Progenitor cell of endocrine pancreas (in vitro differentiated cells): Measurements from ENCODE around the gene SF3B5. TPM values are rescaled to one million over a fixed set of nuclear protein-coding genes. Genes with fewer than 3 reads are reported as not detected.

ENCODE experiments used
- DNase-seq: peaks from one replicate; pipeline ENCODE4 v3.0.0; 2021; ENCODE audit warnings: low spot score; ENCODE audit not compliant: unreplicated experiment
- H3K27ac Mint-ChIP-seq: 2 replicates; pipeline ENCODE4 v1.8.0; 2021; ENCODE audit warnings: mild to moderate bottlenecking, moderate library complexity, mixed read lengths
- H3K27me3 Mint-ChIP-seq: 2 replicates; pipeline ENCODE4 v1.8.0; 2021; ENCODE audit warnings: mixed read lengths
- H3K36me3 Mint-ChIP-seq: 2 replicates; pipeline ENCODE4 v1.8.0; 2022; ENCODE audit warnings: mixed read lengths; ENCODE audit not compliant: insufficient read depth
- H3K4me1 Mint-ChIP-seq: 2 replicates; pipeline ENCODE4 v1.8.0; 2021; ENCODE audit warnings: low read depth, mixed read lengths
- H3K4me3 Mint-ChIP-seq: 2 replicates; pipeline ENCODE4 v1.8.0; 2021; ENCODE audit warnings: low read depth, mild to moderate bottlenecking, moderate library complexity, mixed read lengths
- H3K9me3 Mint-ChIP-seq: 2 replicates; pipeline ENCODE4 v1.8.0; 2021; ENCODE audit warnings: low read depth, mixed read lengths
- CTCF ChIP-seq: fragments of 200-600 bp; sonication (generic); IDR thresholded peaks from one replicate; pipeline ENCODE4 v1.5.0; 2021; ENCODE audit warnings: antibody characterized with exemption, mild to moderate bottlenecking; ENCODE audit not compliant: unreplicated experiment
- total RNA-seq: library from RNA; stranded (reverse); gene quantifications from 2 replicates; pipeline ENCODE4 v1.2.1, GENCODE V29; 2021

Gene SF3B5
- total RNA-seq, 1 donor from 2014 or later, result 116 TPM

GRCh38 chr6:144066255-144066654 is 29.1 kb downstream of the SF3B5 start:
- no peak for DNase-seq
- H3K27me3 Mint-ChIP-seq, result peaks cover 73% of the 10 kb centered on the region
- no peak overlapping the region for H3K27ac Mint-ChIP-seq
- TF ChIP-seq CTCF, result no peak
- H3K9me3 Mint-ChIP-seq, result no peaks in the 10 kb centered on the region
- no peak overlapping the region for H3K4me3 Mint-ChIP-seq
- H3K36me3 Mint-ChIP-seq, result no peaks in the 10 kb centered on the region
- H3K4me1 Mint-ChIP-seq, result peaks cover 6% of the 10 kb centered on the region

GRCh38 chr6:144065213-144065660 is 30.1 kb downstream of the SF3B5 start:
- no peaks in the 10 kb centered on the region for H3K36me3 Mint-ChIP-seq
- H3K9me3 Mint-ChIP-seq, result no peaks in the 10 kb centered on the region
- H3K27me3 Mint-ChIP-seq, result peaks cover 78% of the 10 kb centered on the region
- no peak overlapping the region for H3K27ac Mint-ChIP-seq
- peak overlapping the region; percentile 75 for H3K4me3 Mint-ChIP-seq
- H3K4me1 Mint-ChIP-seq, result peaks cover 6% of the 10 kb centered on the region
- no peak for TF ChIP-seq CTCF
- no peak for DNase-seq

- Mint-ChIP-seq H3K27ac (peak overlapping the region; percentile 8), H3K27me3 (peaks cover 75% of the 10 kb centered on the region), H3K9me3 (no peaks in the 10 kb centered on the region), H3K36me3 (no peaks in the 10 kb centered on the region), H3K4me1 (peaks cover 6% of the 10 kb centered on the region), H3K4me3 (peak overlapping the region; percentile 75)
- no peak for TF ChIP-seq CTCF
- DNase-seq, result peak; percentile 17
Observed at GRCh38 chr6:144064402-144065212, 30.8 kb downstream of the SF3B5 start.

GRCh38 chr6:144063744-144064401 is 31.5 kb downstream of the SF3B5 start:
- H3K27ac Mint-ChIP-seq, result peak overlapping the region; percentile 49
- H3K4me3 Mint-ChIP-seq, result peak overlapping the region; percentile 78
- peak; percentile 77 for DNase-seq
- H3K27me3 Mint-ChIP-seq, result peaks cover 73% of the 10 kb centered on the region
- peaks cover 6% of the 10 kb centered on the region for H3K4me1 Mint-ChIP-seq
- no peaks in the 10 kb centered on the region for H3K36me3 Mint-ChIP-seq
- TF ChIP-seq CTCF, result peak; percentile 43
- H3K9me3 Mint-ChIP-seq, result no peaks in the 10 kb centered on the region

- Mint-ChIP-seq H3K9me3 (no peaks in the 10 kb centered on the region), H3K36me3 (no peaks in the 10 kb centered on the region), H3K4me1 (peaks cover 6% of the 10 kb centered on the region), H3K27me3 (peaks cover 71% of the 10 kb centered on the region), H3K27ac (peak overlapping the region; percentile 49), H3K4me3 (peak overlapping the region; percentile 78)
- no peak for DNase-seq
- TF ChIP-seq CTCF, result no peak
Observed at GRCh38 chr6:144063246-144063743, 32.1 kb downstream of the SF3B5 start.
